Heart left ventricle (tissue), 16 donors: ENCODE results near the gene OR8D2. TPM values are rescaled to one million over a fixed set of nuclear protein-coding genes. Genes with fewer than 3 reads are reported as not detected.

Experiments
- ATAC-seq, 4 donors: fragments of 200-7000 bp; cut with Tn5 transposase; one replicate each; pipeline ENCODE4 v1.9.1; 2020 to 2022; ENCODE audit warnings: moderate library complexity in 4 of 4, mild to moderate bottlenecking in 3 of 4, moderate number of reproducible peaks in 1 of 4
- DNase-seq, 5 donors: peaks; one replicate each; pipeline ENCODE4 v3.0.0-alpha.2; 2020
- H3K27ac ChIP-seq, 12 donors: fragments of 200-600 bp; sonication (generic) in 4 of 12; one replicate each; pipeline versions ENCODE4 v1.5.0 to v1.8.0; 2016 to 2022; ENCODE audit warnings: mild to moderate bottlenecking in 2 of 12
- H3K27me3 ChIP-seq, 9 donors: fragments of 200-600 bp; sonication (generic) in 2 of 9; one replicate each; pipeline versions ENCODE4 v1.5.1 to v1.8.0; 2016 to 2022; ENCODE audit warnings: mild to moderate bottlenecking in 3 of 9
- H3K36me3 ChIP-seq, 9 donors: fragments of 200-600 bp; sonication (generic) in 2 of 9; one replicate each; pipeline versions ENCODE4 v1.5.0 to v1.8.0; 2018 to 2022; ENCODE audit warnings: mild to moderate bottlenecking in 2 of 9
- H3K4me1 ChIP-seq, 12 donors: fragments of 200-600 bp; sonication (generic) in 4 of 12; one replicate each; pipeline versions ENCODE4 v1.5.0 to v1.8.0; 2016 to 2022; ENCODE audit warnings: mild to moderate bottlenecking in 3 of 12
- H3K4me3 ChIP-seq, 12 donors: fragments of 200-600 bp; sonication (generic) in 4 of 12; one replicate each; pipeline versions ENCODE4 v1.5.0 to v1.8.0; 2017 to 2022; ENCODE audit warnings: mild to moderate bottlenecking in 9 of 12, moderate library complexity in 4 of 12
- H3K9me3 ChIP-seq, 12 donors: fragments of 200-600 bp; sonication (generic) in 4 of 12; one replicate each; pipeline versions ENCODE4 v1.5.0 to v1.8.0; 2016 to 2022; ENCODE audit warnings: mild to moderate bottlenecking in 1 of 12
- POLR2A ChIP-seq, 2 donors: fragments of 450-650 bp; IDR thresholded peaks; one replicate each; pipeline ENCODE4 v1.6.1; 2017; ENCODE audit warnings: antibody characterized with exemption in 2 of 2, mild to moderate bottlenecking in 2 of 2, moderate library complexity in 2 of 2
- WGBS, 4 donors: extraction: QIAGEN DNeasy Blood & Tissue Kit in 2 of 4; methylation state at CpG; one replicate each; pipeline versions ENCODE4 v1.1.5 to v1.1.7; 2013 to 2018; 5-methylcytosine and 5-hydroxymethylcytosine counted together
- intact Hi-C, 10 donors: fragments of 100-400 bp; cut with DNase I; formaldehyde crosslinking; loops; one replicate each; pipeline versions ENCODE4 v1.11.1 to v1.14.2; 2022
- long read RNA-seq, 3 donors: library from polyadenylated mRNA; unstranded; transcript quantifications; one replicate each; pipeline ENCODE4 v2.0.0, GENCODE V29; 2020 to 2021
- polyA plus RNA-seq, 2 donors: library from polyadenylated mRNA; stranded (reverse); fragments of 200-250 nt; gene quantifications; one replicate each; pipeline ENCODE4 v1.2.3, GENCODE V29; 2013
- total RNA-seq, 9 donors: library from RNA; depleted of rRNA in 2 of 9; stranded (reverse); fragments of >200 nt in 2 of 9; fragmentation: NEBNext Ultra II Directional in 3 of 9; extraction: Animal tissue kit (Norgen Biotek cat#: 25700) in 3 of 9; gene quantifications; one replicate each; pipeline versions ENCODE4 v1.1.0 to v1.2.4, GENCODE V29; 2016 to 2023
- TF ChIP-seq, protein P1 (sequence below), 12 donors: fragments of 200-600 bp; sonication (generic) in 4 of 12; IDR thresholded peaks; one replicate each; pipeline versions ENCODE4 v1.5.0 to v1.8.0; 2018 to 2022; ENCODE audit warnings: antibody characterized with exemption in 12 of 12, mild to moderate bottlenecking in 5 of 12
- donor health status: ischemic (EF 13 %, LVEDD 7.1; RV severe dilation, severe dysfunction).
- donor health status: healthy with polysubstance abuse.
- donor health status: DM: no; HTN: yes; CAD: no.
- donor health status: DM: no; HTN: no; CAD: no.
- donor health status: ischemic (EF 25% LVEDD 6.9; RV normal size, moderate dysfunction).
- donor health status: ischemic (EF 25% LVEDD 5.7; RV mildly dilated, moderate dysfunction).
- donor health status: healthy.
- donor health status: DM: yes; HTN: yes; CAD: no.
- donor health status: ischemic (EF 35%, LVEDD 5.7; RV mildly dilated, moderate dysfunction).
- donor health status: nonischemic (EF 11% LVEDD 7.7; RV severe dilation, severe dysfunction).
- donor health status: DM: yes; HTN: yes; CAD: no.
- donor health status: PGD.
- donor health status: ischemic (EF 29% LVEDD 5.4; RV normal size, mild dysfunction).
- donor health status: nonischemic (EF 23%, LVEDD 6.1; RV moderate dilation, normal function).

The OR8D2 gene, protein sequence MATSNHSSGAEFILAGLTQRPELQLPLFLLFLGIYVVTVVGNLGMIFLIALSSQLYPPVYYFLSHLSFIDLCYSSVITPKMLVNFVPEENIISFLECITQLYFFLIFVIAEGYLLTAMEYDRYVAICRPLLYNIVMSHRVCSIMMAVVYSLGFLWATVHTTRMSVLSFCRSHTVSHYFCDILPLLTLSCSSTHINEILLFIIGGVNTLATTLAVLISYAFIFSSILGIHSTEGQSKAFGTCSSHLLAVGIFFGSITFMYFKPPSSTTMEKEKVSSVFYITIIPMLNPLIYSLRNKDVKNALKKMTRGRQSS
- not detected for total RNA-seq
- not detected for polyA plus RNA-seq
- long read RNA-seq, donor 1, result 0 reads
- long read RNA-seq, donor 2, result 0 reads
- long read RNA-seq, donor 3, result 0 reads

DNA sequence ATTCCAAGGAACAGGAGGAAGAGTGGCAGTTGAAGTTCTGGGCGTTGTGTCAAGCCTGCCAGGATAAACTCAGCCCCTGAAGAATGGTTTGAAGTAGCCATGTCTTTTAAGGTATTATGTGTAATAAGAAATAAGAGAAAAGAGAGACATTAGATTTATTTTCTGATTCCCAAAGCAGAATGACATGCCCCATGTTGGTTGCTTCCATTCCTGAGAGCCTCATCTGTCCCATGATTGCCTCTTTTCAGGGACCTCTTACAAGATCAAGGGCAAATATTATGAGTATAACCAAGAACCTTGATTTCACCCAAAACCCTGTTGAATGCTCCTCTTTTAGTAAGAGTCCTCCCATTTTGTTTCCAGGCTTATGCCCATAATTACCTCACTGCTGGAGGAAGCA is at the start of gene OR8D2:
OR8D2 (minus strand) TSS at position 101 of the 400 bp plus-strand sequence; CDS start at position 101, 0 bp downstream.
- H3K4me3 ChIP-seq, result no peak within 1 kb of the TSS
- no peak within 1 kb of the TSS for H3K27ac ChIP-seq
- DNase-seq (no peak), ATAC-seq (no peak)
- WGBS, 4 donors, result 52 to 71% (median 62%) methylated on average over 1 of the region's 1 CpG
- peaks cover 0 to 7% (median 0%) of the 10 kb centered on the region in 9 donors for H3K27me3 ChIP-seq
- no peaks in the 10 kb centered on the region for H3K36me3 ChIP-seq
- H3K4me1 ChIP-seq, result no peaks in the 10 kb centered on the region
- TF ChIP-seq, protein P1, sequence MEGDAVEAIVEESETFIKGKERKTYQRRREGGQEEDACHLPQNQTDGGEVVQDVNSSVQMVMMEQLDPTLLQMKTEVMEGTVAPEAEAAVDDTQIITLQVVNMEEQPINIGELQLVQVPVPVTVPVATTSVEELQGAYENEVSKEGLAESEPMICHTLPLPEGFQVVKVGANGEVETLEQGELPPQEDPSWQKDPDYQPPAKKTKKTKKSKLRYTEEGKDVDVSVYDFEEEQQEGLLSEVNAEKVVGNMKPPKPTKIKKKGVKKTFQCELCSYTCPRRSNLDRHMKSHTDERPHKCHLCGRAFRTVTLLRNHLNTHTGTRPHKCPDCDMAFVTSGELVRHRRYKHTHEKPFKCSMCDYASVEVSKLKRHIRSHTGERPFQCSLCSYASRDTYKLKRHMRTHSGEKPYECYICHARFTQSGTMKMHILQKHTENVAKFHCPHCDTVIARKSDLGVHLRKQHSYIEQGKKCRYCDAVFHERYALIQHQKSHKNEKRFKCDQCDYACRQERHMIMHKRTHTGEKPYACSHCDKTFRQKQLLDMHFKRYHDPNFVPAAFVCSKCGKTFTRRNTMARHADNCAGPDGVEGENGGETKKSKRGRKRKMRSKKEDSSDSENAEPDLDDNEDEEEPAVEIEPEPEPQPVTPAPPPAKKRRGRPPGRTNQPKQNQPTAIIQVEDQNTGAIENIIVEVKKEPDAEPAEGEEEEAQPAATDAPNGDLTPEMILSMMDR (IDR thresholded peaks at IDR 0.05), result no peak
- TF ChIP-seq POLR2A (IDR thresholded peaks at IDR 0.05), result no peak
- intact Hi-C loops, result no loop called here
- H3K9me3 ChIP-seq, result no peaks in the 10 kb centered on the region

DNA sequence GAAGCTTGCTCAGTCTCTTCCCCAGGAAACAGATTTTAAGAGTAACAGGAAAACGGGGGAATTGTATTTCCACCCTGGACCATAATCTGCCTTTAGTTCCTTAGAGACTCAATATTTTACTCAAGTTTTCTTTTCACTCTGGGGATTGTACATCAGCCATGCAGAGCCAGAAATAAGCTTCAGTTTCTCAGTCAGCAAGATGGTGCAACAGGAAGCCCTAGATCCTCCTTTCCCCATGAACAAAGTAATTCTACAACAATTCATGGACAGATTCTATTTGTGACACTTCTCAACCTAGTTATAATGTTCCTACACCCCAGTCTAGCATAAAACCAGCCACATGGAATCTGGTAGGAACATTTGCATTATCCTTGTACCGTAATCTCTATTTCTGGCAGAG is 39.6 kb upstream of the OR8D2 start:
- no peaks in the 10 kb centered on the region for H3K36me3 ChIP-seq
- H3K9me3 ChIP-seq, result no peaks in the 10 kb centered on the region
- no peak for ATAC-seq
- no peak overlapping the region for H3K4me3 ChIP-seq
- peaks cover 0 to 5% (median 0%) of the 10 kb centered on the region in 9 donors for H3K27me3 ChIP-seq
- no peaks in the 10 kb centered on the region for H3K4me1 ChIP-seq
- H3K27ac ChIP-seq, result no peak overlapping the region
- DNase-seq, result no peak
- WGBS, 4 donors, result 19 to 29% (median 23%) methylated on average over 2 of the region's 2 CpGs
- intact Hi-C loops, result no loop called here
- no peak for TF ChIP-seq POLR2A (IDR thresholded peaks at IDR 0.05)
- TF ChIP-seq, protein P1 (IDR thresholded peaks at IDR 0.05), result no peak

DNA sequence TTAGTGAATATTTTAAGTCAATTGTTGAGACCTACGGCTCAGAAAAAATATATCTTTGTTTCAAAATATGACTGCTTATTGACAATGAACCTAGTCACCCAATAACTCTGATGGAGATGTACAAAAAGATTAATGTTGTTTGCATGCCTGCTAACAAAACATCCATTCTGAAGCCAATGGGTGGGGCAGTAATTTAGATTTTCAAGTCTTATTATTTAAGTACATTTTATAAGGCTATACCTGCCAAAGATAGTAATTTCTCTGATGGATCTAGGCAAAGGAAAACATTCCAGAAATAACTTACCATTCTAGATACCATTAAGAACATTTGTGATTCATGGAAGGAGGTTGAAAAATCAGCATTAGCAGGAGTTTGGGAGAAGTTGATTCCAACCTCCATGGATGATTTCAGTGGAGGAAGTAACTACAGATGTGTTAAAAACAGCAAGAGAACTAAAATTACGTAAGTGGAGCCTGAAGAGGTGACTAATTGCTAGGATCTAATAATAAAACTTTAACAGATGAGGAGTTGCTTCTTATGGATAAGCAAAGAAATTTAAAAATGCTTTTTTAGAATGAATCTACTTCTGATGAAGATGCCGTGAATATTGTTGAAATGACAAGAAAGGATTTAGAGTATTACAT is 26.4 kb upstream of the OR8D2 start:
- 22 to 66% (median 43%) methylated on average over 3 of the region's 3 CpGs for WGBS, 4 donors
- no peaks in the 10 kb centered on the region for H3K36me3 ChIP-seq
- no peak for TF ChIP-seq POLR2A (IDR thresholded peaks at IDR 0.05)
- TF ChIP-seq, protein P1 (IDR thresholded peaks at IDR 0.05), result no peak
- intact Hi-C loops, result no loop called here
- no peak for DNase-seq
- no peak overlapping the region for H3K27ac ChIP-seq
- H3K27me3 ChIP-seq, result no peaks in the 10 kb centered on the region
- H3K4me1 ChIP-seq, result no peaks in the 10 kb centered on the region
- no peak for ATAC-seq
- peaks cover 0 to 27% (median 4%) of the 10 kb centered on the region in 12 donors for H3K9me3 ChIP-seq
- H3K4me3 ChIP-seq, result no peak overlapping the region

DNA sequence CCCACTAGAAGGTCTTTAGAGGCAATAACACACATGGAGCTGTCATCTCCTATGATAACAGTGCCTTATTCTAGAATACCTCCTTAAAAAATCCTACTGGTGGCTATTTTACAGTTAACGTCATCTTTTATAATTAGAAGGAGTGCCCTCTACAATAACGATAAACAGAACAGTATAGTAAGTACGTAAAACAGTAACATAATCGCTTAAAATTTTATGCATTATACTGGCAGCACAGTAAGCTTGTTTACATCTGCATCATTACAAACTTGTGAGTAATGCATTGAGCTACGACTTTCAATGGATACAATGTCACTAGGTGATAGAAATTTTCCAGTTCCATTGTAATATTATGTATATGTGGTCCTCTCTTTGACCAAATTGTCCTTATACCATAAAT is 24.3 kb upstream of the OR8D2 start:
- Histone ChIP-seq H3K4me3 (no peak overlapping the region), H3K4me1 (no peaks in the 10 kb centered on the region), H3K27ac (no peak overlapping the region), H3K36me3 (no peaks in the 10 kb centered on the region), H3K27me3 (no peaks in the 10 kb centered on the region), H3K9me3 (peaks cover 0 to 17% (median 4%) of the 10 kb centered on the region in 12 donors)
- ATAC-seq (no peak), DNase-seq (no peak)
- no peak for TF ChIP-seq POLR2A (IDR thresholded peaks at IDR 0.05)
- TF ChIP-seq, protein P1 (IDR thresholded peaks at IDR 0.05), result no peak
- 58 to 74% (median 69%) methylated on average over 5 of the region's 5 CpGs for WGBS, 4 donors
- intact Hi-C loops, result no loop called here
